Tibial artery (tissue), 4 donors: Measurements from ENCODE around the gene DNAJB13.

Experiments used
- DNase-seq, 2 donors: peaks; one replicate each; pipeline ENCODE4 v3.0.0-alpha.2; 2019
- H3K27ac ChIP-seq, 2 donors: fragments of 200-600 bp; sonication (generic) in 1 of 2; 1 replicate in 1 of 2; 2 replicates in 1 of 2; pipeline ENCODE4 v1.5.1; 2018 to 2019; ENCODE audit warnings: mild to moderate bottlenecking in 1 of 2
- H3K27me3 ChIP-seq, 2 donors: fragments of 200-600 bp; sonication (generic) in 1 of 2; one replicate each; pipeline versions ENCODE4 v1.5.1 to v1.6.0; 2016 to 2019
- H3K36me3 ChIP-seq, 3 donors: fragments of 200-600 bp; sonication (generic) in 2 of 3; one replicate each; pipeline ENCODE4 v1.5.1; 2016 to 2019; ENCODE audit warnings: mild to moderate bottlenecking in 2 of 3
- H3K4me1 ChIP-seq, 4 donors: fragments of 200-600 bp; sonication (generic) in 2 of 4; 1 replicate in 3 of 4; 2 replicates in 1 of 4; pipeline ENCODE4 v1.5.1; 2016 to 2019
- H3K4me3 ChIP-seq, 2 donors: fragments of 200-600 bp; sonication (generic) in 1 of 2; 1 replicate in 1 of 2; 2 replicates in 1 of 2; pipeline ENCODE4 v1.5.1; 2018 to 2019; ENCODE audit warnings: mild to moderate bottlenecking in 2 of 2
- H3K9me3 ChIP-seq, 3 donors: fragments of 200-600 bp; sonication (generic) in 1 of 3; one replicate each; pipeline ENCODE4 v1.5.1; 2016 to 2019
- CTCF ChIP-seq, 2 experiments: fragments of 200-600 bp in 1 of 2; fragments of 450-650 bp in 1 of 2; IDR thresholded peaks; one replicate each; pipeline ENCODE4 v1.5.1; 2017 to 2019; ENCODE audit warnings: antibody characterized with exemption in 2 of 2, mild to moderate bottlenecking in 1 of 2, moderate library complexity in 1 of 2
- intact Hi-C: fragments of 100-400 bp; cut with DNase I; formaldehyde crosslinking; loops from one replicate; pipeline ENCODE4 v1.15.0; 2023; ENCODE audit warnings: low total_unique reads

DNAJB13 gene

GRCh38 chr11:74010306-74011300 lies 59.8 kb downstream of the DNAJB13 start:
- Histone ChIP-seq H3K27ac (no peak overlapping the region), H3K9me3 (no peaks in the 10 kb centered on the region), H3K36me3 (peaks cover 5 to 46% (median 14%) of the 10 kb centered on the region in 3 donors), H3K4me1 (no peaks in the 10 kb centered on the region), H3K27me3 (no peaks in the 10 kb centered on the region), H3K4me3 (no peak overlapping the region)
- no peak for TF ChIP-seq CTCF (IDR thresholded peaks at IDR 0.05)
- intact Hi-C loops, result no loop called here
- DNase-seq, result no peak

GRCh38 chr11:74011360-74012073 lies 60.7 kb downstream of the DNAJB13 start:
- intact Hi-C loops, result no loop called here
- no peak for DNase-seq
- Histone ChIP-seq H3K36me3 (peaks cover 5 to 49% (median 14%) of the 10 kb centered on the region in 3 donors), H3K27ac (no peak overlapping the region), H3K4me1 (no peaks in the 10 kb centered on the region), H3K9me3 (no peaks in the 10 kb centered on the region), H3K27me3 (no peaks in the 10 kb centered on the region), H3K4me3 (no peak overlapping the region)
- no peak for TF ChIP-seq CTCF (IDR thresholded peaks at IDR 0.05)

- no peaks in the 10 kb centered on the region for H3K27me3 ChIP-seq
- H3K9me3 ChIP-seq, result no peaks in the 10 kb centered on the region
- no peak overlapping the region for H3K27ac ChIP-seq
- no peak for DNase-seq
- intact Hi-C loops, result no loop called here
- H3K4me3 ChIP-seq, result no peak overlapping the region
- TF ChIP-seq CTCF (IDR thresholded peaks at IDR 0.05), result no peak
- no peaks in the 10 kb centered on the region for H3K4me1 ChIP-seq
- peaks cover 5 to 49% (median 14%) of the 10 kb centered on the region in 3 donors for H3K36me3 ChIP-seq
Observed at GRCh38 chr11:74012074-74012809, 61.4 kb downstream of the DNAJB13 start.

- no peak for TF ChIP-seq CTCF (IDR thresholded peaks at IDR 0.05)
- intact Hi-C loops, result no loop called here
- no peaks in the 10 kb centered on the region for H3K9me3 ChIP-seq
- DNase-seq, result no peak
- H3K27me3 ChIP-seq, result no peaks in the 10 kb centered on the region
- no peak overlapping the region for H3K27ac ChIP-seq
- H3K4me3 ChIP-seq, result no peak overlapping the region
- H3K36me3 ChIP-seq, result peaks cover 5 to 48% (median 14%) of the 10 kb centered on the region in 3 donors
- H3K4me1 ChIP-seq, result peaks cover 0 to 5% (median 3%) of the 10 kb centered on the region in 4 donors
Observed at GRCh38 chr11:74013141-74013540, 62.3 kb downstream of the DNAJB13 start.

- H3K4me1 ChIP-seq, result peaks cover 0 to 22% (median 18%) of the 10 kb centered on the region in 4 donors
Observed at GRCh38 chr11:74014880-74015279, 64.1 kb downstream of the DNAJB13 start.

More at GRCh38 chr11:74014880-74015279, 64.1 kb downstream of the DNAJB13 start:
- no peak for TF ChIP-seq CTCF (IDR thresholded peaks at IDR 0.05)
- intact Hi-C loops, result loop anchor here (5.0 kb wide), 1 partner anchor 33 kb away; the partner anchor contains the start of gene UCP2
- no peak overlapping the region for H3K27ac ChIP-seq
- H3K36me3 ChIP-seq, result peaks cover 5 to 42% (median 14%) of the 10 kb centered on the region in 3 donors
- no peaks in the 10 kb centered on the region for H3K9me3 ChIP-seq
- no peaks in the 10 kb centered on the region for H3K27me3 ChIP-seq
- no peak for DNase-seq
- H3K4me3 ChIP-seq, result no peak overlapping the region
